Fibroblast of lung (primary cell): Measurements from ENCODE around the gene VWA5B1.

Source experiments
- CTCF ChIP-seq, 2 donors: IDR thresholded peaks in 1 of 2; conservative IDR thresholded peaks in 1 of 2; 1 replicate in 1 of 2; 2 replicates in 1 of 2; pipeline ENCODE4 v1.5.1; 2011 to 2012; ENCODE audit warnings: low read length in 2 of 2, control low read depth in 1 of 2, inconsistent platforms in 1 of 2, low read depth in 1 of 2, mild to moderate bottlenecking in 1 of 2
- EZH2 ChIP-seq: IDR thresholded peaks from 2 replicates; pipeline ENCODE4 v1.5.1; 2012; ENCODE audit warnings: low read length, control low read depth, mild to moderate bottlenecking; ENCODE audit errors: missing control alignments

GRCh38 chr1:20322081-20322824, 31.6 kb downstream of the VWA5B1 start:
- TF ChIP-seq CTCF (conservative IDR thresholded peaks at IDR 0.05 in 1 of 2, IDR thresholded peaks at IDR 0.05 in 1 of 2; ENCODE audit: low read depth in 1 of 2, low read length in 2 of 2): no peak
- TF ChIP-seq EZH2: no peak
